HPDE6-E6E7 (cell line): ENCODE results near the gene GAL.

Experiments used
- DNase-seq: peaks from one replicate; pipeline ENCODE4 v3.0.0; 2011; ENCODE audit warnings: missing footprints; ENCODE audit errors: extremely low spot score

The GAL gene

GRCh38 chr11:68709062-68709461 lies 24.7 kb downstream of the GAL start:
- DNase-seq = no peak

GRCh38 chr11:68710409-68710808 lies 26.1 kb downstream of the GAL start:
- DNase-seq = no peak

GRCh38 chr11:68711114-68711513 lies 26.8 kb downstream of the GAL start:
- no peak for DNase-seq

- no peak for DNase-seq
These were observed 29.9 kb downstream of the GAL start for GRCh38 chr11:68714060-68714856.

- DNase-seq = no peak
These were observed 31.2 kb downstream of the GAL start for GRCh38 chr11:68715456-68716122.

GRCh38 chr11:68721075-68721474 lies 36.7 kb downstream of the GAL start:
- DNase-seq = no peak

GRCh38 chr11:68722143-68722542 lies 37.8 kb downstream of the GAL start:
- DNase-seq = no peak

- DNase-seq = no peak
These were observed 39.9 kb downstream of the GAL start for GRCh38 chr11:68724293-68724692.

GRCh38 chr11:68727783-68728182 lies 43.4 kb downstream of the GAL start:
- no peak for DNase-seq

- DNase-seq = no peak
These were observed 49.8 kb downstream of the GAL start for GRCh38 chr11:68734111-68734510.

GRCh38 chr11:68735125-68735524 lies 50.8 kb downstream of the GAL start:
- DNase-seq = no peak

- no peak for DNase-seq
These were observed 51.3 kb downstream of the GAL start for GRCh38 chr11:68735646-68736045.
